ENCODE data around the gene PRKN.

GRCh38 chr6:162684052-162684451, 43.5 kb downstream of the PRKN start:
- TF ChIP-seq CTCF (IDR thresholded peaks at IDR 0.05) (no peak), EZH2 (IDR thresholded peaks at IDR 0.05) (no peak)

Data from neural progenitor cell (in vitro differentiated cells).